ENCODE data around the gene WNT5B.

DNA sequence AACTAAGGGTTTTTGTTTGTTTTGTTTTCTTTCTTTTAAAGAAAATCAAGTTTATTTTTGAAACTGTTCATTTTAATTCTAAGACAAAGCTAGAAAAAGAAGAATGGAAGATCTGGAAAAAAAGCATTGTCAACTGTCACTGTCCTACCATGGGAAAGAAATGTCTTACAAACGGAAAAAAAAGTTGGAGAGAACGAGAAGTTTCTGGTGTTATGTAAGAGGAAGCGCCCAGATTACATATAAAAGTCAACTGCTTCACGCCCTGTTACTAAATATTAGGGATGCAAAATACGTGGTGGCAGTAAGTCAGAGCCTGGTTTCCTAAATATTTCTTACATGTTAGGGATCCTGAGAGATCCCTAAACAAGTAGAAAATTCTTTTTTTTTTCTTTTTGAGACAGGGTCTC lies 20.3 kb upstream of the WNT5B start:
- TF ChIP-seq, protein P1, sequence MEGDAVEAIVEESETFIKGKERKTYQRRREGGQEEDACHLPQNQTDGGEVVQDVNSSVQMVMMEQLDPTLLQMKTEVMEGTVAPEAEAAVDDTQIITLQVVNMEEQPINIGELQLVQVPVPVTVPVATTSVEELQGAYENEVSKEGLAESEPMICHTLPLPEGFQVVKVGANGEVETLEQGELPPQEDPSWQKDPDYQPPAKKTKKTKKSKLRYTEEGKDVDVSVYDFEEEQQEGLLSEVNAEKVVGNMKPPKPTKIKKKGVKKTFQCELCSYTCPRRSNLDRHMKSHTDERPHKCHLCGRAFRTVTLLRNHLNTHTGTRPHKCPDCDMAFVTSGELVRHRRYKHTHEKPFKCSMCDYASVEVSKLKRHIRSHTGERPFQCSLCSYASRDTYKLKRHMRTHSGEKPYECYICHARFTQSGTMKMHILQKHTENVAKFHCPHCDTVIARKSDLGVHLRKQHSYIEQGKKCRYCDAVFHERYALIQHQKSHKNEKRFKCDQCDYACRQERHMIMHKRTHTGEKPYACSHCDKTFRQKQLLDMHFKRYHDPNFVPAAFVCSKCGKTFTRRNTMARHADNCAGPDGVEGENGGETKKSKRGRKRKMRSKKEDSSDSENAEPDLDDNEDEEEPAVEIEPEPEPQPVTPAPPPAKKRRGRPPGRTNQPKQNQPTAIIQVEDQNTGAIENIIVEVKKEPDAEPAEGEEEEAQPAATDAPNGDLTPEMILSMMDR (IDR thresholded peaks at IDR 0.05): no peak
- TF ChIP-seq POLR2A (IDR thresholded peaks at IDR 0.05): no peak

Measured in ovary (tissue), 3 donors.